Stimulated activated CD4-positive, alpha-beta T cell treated with anti-CD3 and anti-CD28 coated beads, Interleukin-1b, Interleukin-23, amount 100 ng/mL, for 24 hours (primary cell): ENCODE measurements around the gene PSMD14.

ENCODE experiments used
- DNase-seq, 4 experiments: peaks; one replicate each; pipeline ENCODE4 v3.0.0-alpha.2; 2020; ENCODE audit warnings: low read depth in 4 of 4, low spot score in 1 of 4

PSMD14 gene

DNA sequence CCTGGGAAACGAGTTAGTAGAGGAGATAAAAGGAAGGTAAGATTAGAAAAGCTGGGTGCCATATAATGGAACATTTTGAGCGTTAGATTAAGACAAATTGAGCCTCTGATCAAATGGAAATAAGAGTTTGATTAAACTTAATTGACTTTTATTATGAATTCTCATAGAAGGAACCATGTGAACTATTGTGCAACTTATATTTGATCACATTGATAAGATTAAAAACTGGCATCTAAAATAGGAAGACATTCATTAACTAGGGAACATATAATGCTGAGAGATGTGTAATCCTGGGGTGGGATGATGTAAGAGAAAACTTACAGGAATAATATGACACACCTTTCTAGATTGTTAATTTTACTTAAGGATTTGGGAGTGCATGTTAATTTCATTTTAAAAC, 130.4 kb downstream of the PSMD14 start:
- no peak for DNase-seq

DNA sequence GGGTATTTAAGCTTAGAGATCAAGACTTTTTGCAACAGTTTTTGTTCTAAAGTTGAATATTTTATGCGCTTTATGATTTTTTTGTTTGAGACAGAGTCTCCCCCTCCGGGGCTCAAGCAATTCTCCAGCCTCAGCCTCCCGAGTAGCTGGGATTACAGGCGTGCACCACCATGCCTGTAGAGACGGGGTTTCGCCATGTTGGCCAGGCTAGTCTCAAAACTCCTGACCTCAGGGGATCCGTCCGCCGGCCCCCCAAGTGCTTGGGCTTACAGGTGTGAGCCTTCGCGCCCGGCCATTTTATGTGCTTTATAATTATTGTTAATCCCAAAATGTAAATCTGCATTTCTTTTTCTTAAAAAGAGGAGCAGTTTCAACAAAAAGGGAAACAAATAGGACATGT, 136.9 kb downstream of the PSMD14 start:
- no peak for DNase-seq

DNA sequence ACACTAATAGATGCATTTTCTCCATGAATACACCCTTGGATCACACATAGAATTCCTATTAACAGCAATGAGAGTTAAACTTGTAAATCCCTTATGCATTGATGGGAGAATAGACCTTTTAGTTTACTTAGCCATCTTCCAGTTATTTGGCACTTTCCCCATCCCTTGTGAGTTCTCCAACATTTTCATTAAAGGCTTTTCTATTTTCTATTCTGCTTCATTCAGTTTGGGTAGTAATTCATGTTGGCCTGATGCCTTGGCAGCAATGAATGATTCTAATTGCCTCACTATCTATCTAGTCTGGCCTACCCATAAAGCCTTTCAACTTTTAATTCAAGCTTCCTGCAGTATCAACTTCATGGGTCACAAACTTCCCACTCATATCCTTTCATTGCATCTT, 140.2 kb downstream of the PSMD14 start:
- DNase-seq, result no peak
